Esophagus muscularis mucosa (tissue), 3 donors: ENCODE results near the gene TMED4.

ENCODE experiments used
- CTCF ChIP-seq, 3 experiments: fragments of 200-600 bp in 2 of 3; fragments of 450-650 bp in 1 of 3; sonication (generic) in 2 of 3; IDR thresholded peaks; one replicate each; pipeline ENCODE4 v1.5.1; 2017 to 2019; ENCODE audit warnings: antibody characterized with exemption in 3 of 3, mild to moderate bottlenecking in 2 of 3, moderate library complexity in 1 of 3
- POLR2A ChIP-seq: fragments of 450-650 bp; IDR thresholded peaks from one replicate; pipeline ENCODE4 v1.6.1; 2017; ENCODE audit warnings: antibody characterized with exemption, moderate library complexity, mild to moderate bottlenecking, low read depth
- POLR2AphosphoS5 ChIP-seq, 2 donors: sonication (generic); formaldehyde crosslinking; IDR thresholded peaks; one replicate each; pipeline ENCODE4 v1.6.1; 2017; ENCODE audit warnings: antibody characterized with exemption in 2 of 2

- TF ChIP-seq CTCF (IDR thresholded peaks at IDR 0.05), result no peak
- TF ChIP-seq POLR2AphosphoS5 (IDR thresholded peaks at IDR 0.05), result no peak
- TF ChIP-seq POLR2A, result no peak
These were observed 5.8 kb downstream of the TMED4 start for GRCh38 chr7:44576228-44576627.
